DMS53 (cell line): Measurements from ENCODE around the gene MRPS10.
"Not testable (repeated sequence)": the region's sequence is repeated elsewhere in the genome, so short reads cannot be mapped to it uniquely, and the experiment has no call there.

Experiments used
- DNase-seq: peaks from one replicate; lab custom pipeline; 2025; lab: John Stamatoyannopoulos, UW

The MRPS10 gene

DNA sequence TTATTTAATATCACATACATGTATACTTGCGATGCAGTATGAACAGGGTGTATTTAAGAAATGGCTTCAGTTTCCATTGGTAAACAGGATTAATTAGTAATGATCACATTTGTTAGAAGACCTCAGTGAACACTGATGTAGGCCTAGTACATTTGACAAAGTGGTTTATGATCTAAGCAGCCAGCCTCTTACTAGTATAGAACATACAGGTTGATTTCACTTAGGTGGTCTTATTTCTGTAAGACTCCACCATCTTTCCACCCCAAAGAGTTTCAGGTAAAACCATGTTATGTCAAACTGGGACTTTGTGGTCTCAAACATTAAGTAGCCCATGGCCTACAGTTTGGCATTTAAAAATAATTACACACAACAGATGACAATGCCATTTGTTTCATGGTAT lies 20.2 kb upstream of the MRPS10 start:
- DNase-seq = no peak

DNA sequence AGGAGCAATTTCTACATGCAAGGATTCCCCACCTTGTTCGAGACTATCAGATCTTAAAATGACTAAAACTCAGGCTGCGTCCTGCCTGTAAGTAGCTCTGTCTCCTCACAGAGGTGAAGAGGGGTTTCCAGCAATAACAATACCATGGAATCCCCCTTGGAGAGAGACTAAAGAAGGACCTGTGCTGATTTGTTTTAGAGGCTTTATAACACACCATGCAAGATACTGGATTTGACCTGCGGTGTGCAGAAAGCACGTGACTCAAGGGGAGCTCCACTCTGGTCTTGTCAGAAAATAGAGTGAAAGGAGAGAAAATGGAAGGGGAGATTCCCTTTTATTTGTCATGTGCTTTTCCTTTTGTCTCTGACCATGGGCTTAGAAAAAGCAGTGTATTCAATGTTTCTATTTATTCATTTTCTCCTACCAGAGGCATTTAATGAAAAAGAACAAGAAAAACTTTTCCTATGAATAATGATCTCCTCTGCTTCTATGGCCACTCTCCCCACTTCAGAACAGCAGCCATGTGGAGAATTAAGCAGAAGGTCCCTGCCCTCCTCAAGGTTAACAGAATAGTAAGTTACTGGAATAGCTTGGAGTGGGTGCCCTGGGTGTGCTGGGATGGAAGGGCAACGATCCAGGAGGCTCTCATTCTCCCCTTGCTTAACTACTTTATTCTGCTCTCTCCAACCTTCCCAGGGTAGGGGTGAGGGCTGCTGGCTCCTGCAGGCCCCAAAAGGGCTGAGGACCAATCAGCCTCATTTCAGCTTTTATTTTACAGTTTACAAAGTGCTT lies 19.2 kb upstream of the MRPS10 start:
- no peak for DNase-seq

DNA sequence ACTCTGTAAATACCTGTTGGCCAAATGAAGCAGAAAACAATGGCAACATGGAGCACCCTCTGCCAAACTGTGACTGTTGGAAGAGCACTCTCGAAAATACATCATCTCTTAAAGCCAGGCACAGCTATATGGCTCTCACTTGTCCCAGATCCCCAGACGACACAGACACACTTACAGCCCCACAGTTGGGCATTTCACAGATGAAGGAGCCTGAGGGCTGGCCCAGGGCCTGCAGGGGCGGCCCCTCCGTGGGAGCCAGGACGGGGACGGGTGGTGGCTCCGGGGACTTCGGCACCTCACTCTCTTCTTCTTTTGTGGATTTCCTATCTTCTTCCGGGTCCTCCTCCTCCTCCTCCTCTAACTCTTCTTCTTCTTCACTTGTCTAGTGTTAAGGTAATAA lies 18.4 kb upstream of the MRPS10 start:
- no peak for DNase-seq

DNA sequence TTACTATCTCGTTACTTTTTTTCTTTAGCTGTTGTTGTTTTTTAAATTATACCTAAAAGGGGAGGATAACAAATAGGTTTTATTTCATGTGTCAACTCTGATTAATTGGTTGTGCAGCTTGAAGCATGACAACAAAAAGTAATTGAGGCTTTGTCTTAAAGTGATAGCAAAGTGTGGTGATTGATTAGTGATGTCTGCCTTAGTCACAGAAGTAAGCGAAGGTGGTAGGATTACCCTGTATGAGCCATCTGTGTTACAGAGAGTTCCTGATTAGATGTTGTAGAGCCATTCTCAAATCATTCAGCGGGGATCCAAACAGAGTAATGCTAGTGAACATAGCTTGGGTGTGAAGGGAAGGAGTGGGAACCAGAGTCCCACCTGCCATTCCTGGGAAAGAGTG lies 14.4 kb upstream of the MRPS10 start:
- no peak for DNase-seq

DNA sequence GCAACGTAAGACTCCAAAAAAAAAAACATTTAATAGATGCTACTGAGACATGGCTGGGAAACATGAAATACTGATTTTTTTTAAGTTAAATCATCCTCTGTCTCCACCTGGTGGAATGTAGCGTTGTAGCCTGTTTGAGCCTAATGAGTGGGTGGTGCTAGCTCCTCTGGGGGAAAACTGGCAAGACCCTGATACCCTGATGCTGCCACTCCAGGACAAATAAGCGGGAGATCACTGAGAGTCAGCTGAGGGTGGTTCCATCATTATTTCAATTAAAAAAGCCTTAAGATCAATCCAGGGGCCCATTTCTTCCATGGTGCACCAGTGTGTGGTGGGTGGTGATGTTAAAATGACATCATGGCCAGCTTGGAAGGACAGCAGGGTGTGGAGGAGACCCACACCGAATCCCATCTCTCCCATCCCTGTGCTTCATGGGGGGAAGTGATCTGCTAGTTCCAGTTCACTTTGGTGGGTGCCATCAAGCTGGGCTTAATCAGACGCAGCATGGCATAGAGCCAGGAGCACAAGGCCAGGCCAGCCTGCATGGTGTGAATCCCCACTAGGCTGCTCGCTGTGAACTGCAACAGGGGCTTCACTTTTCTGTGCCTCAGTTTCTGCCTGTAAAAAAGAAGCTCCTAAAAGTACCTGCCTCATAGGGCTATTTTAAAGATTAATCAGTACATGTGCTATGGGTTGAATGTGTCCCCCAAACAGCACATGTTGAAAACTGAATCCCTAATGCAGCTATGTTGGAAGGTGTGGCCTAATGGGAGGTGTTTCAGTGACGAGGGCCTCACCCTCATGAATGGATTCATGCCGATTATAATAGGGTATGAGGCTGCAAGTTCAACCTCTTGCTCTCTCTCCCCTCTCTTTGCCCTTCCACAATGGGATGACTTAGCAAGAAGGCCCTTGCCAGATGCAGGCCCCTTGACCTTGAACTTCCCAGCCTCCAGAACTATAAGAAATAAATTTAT lies 13.0 kb upstream of the MRPS10 start:
- peak; percentile 21 for DNase-seq

DNA sequence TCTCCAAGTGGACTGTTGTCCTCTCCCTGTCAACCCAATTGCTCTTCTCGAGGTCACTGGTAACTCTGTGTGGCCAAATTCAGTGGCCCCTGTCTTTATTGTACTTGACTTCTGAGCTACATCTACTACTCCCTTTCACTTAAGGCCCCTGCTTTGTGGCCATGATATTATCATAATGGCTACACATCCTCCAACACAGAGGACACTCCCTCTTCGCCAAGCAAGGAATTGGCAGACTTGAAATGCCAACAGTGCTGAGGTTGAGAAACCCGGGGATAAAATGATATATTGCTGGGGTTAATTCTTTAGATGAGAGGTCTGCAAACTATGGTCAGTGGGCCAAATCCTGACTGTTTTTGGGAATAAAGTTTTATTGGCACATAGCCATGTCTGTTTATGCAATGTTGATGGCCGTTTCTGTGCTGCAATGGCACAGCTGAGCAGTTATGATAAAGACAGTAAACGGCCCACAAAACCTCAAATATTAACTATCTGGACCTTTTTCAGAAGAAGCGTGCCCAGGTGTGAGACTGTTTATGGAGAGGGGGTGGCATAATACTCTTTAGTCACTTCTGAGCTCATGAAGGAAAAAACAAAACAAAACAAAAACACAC lies 12.0 kb upstream of the MRPS10 start:
- no peak for DNase-seq

DNA sequence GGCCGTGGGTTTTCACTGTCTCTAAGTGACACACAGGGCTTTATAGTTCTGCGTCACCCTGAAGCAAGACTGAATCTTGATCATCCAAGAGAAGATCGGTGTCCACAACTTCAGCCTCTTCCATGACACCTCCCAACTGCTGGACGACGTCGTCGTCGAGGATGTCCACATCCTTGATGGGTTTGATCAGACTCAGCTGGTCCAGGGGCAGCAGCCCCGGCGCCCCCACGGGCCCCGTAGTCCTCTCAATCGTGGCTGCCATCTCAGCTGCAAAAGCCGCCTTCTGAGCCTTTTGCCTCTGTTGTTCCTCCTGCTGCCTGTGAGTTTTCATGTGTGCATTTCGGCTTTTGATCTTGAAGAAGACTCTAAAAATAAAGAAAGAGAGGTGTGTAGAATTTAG lies 10.6 kb upstream of the MRPS10 start:
- no peak for DNase-seq

DNA sequence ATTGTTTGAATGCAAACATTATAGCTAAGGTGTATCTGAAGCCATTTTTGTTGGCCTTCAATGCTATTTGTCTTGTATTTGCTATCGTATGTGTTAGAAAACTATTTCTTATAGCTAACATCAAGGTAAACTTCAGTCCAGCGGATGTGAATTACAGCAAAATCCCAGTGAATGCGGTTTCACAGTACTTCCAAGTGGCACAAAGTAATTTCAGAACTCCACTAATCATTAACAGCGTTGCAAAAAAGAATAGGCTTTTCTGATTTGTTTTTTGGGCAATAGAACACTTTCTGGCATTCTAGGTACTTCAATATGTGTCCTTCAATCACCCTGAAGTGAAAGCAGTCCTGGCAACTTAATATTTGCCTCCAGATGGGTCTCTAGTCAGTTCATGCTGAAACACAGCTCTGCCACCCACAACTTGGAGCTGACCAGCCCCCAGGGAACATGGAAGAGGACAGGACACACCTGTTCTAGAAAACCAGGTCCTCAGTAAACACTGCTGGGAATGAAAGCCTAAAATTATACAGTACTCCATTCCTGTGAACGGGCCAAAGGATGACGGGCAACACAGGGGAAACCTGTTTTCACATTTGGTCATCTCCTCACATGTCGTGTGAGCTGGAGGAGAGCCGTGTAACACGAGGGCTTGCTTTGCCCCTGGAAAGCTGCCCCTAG lies 9.7 kb upstream of the MRPS10 start:
- no peak for DNase-seq

DNA sequence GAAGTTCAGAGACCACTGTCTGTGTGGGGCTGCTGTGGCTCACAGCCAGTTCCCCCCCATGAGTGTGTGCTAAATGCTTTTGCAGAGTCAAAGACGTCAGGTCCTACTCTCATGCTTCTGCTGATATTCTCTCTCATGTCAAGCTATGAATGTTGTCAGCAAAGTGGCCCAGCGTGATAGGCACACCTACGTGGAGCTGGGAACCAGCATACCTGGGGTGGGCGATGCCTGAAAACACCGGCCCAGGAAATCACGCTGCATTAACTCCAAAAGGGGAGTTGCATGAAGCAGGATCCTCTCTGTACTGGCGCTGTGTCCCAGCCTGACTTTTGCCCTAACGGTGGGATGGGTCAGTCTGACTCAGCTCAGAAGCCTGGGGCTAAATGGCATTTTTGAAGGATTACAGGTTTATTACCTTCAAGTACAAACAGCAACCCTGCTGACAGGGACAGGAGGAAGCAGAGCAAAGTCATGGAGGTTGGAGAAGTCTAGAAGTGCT lies 9.0 kb upstream of the MRPS10 start:
- DNase-seq = peak; percentile 45

DNA sequence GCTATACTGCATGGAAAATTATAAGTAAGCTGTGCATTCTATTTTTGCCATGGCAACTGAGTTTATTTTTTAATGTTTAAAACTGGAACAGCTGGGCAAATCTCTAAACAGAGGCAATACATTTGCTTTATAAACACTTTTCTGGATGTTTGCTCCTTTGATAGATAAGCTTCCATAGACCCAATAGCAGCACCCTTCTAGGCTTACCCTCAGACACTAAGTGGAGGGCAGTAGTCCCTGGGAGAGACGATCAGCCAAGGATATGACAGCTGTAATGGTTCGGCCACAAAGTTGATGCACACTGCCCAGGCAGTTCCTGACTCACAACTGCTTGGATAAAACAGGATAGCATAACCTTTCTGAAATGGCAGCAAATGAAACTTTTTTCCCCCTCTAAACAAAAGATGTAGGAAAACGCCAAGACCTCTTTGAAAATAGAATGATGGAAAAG lies 8.5 kb upstream of the MRPS10 start:
- DNase-seq = peak; percentile 25

DNA sequence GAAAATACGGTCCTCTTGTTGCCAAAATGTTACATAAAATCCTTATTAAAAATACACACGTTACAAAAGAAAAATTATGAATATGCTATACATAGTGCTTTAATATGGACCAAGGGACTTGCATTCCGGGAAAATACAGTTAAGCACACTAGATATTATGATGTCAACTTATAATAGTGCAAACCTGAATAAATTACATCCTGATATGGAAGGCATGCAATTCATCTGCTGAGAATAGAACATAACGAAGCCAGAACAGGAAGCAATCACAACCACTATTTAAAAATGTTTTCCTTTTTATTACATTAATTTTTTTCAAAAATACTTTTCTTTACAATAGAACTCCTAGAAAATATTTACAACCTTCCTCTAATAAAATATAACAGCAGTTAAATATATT lies 7.8 kb upstream of the MRPS10 start:
- no peak for DNase-seq

DNA sequence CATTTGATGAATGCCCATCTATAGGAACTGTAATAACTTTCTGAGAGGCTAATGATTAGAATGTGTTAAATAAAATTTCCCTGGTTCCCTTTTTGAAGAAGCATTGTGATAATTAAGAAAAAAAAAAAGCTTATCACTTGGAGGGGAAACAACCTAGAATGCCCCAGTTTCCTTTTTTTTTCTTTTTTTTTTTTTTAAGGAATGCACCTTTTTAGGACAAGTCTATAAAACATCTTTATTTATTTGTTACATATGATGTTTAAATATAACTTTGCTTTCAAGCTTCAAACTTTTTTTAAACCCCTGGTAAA lies 7.3 kb upstream of the MRPS10 start:
- no peak for DNase-seq

DNA sequence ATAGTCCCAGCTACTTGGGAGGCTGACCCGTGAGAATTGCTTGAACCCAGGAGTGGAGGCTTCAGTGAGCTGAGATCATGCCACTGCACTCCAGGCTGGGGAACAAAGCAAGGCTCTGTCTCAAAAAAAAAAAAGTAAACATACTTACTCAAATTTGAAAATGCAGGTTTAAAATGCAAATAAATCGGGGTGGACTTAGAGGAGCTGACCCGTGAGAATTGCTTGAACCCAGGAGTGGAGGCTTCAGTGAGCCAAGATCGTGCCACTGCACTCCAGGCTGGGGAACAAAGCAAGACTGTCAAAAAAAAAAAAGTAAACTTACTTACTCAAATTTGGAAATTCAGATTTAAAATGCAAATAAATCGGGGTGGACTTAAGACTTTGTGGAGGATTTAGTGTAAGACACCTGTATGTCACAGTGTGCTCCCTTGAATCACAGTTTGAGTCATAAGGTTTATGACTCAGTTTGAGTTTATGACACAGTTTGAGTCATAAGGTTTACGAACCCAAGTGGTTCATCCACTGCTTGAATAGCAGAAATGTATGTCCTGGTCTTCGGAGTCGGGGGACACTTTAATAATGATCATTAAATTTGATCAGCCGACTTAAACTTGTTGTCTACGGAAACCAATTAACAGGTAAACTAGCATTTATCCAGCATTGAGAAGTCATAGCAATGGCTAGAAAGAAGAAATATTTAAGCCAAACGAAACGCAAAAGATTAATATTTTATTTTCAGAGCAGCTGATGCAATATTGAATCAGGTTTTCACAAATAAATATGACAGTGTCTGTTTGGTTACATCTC lies 6.8 kb upstream of the MRPS10 start:
- peak; percentile 78 for DNase-seq

DNA sequence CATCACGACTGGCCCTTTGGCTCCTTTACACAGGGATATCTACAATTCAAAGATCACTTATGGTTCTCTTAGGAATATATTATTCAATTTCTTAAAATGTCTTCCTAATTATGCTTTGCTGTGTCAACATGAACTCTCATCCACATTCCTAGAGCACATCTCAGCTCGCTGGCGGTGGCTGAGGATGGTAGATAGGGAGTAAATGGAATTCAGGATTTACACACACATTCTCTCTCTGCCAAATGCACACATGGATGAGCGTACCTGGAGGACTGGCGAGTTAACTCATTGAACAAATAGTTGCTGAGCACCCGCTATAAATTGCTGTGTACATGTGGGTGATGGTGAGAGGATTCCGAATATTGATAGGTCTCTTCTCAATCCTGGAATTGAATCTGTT lies 4.8 kb upstream of the MRPS10 start:
- DNase-seq = peak; percentile 31

DNA sequence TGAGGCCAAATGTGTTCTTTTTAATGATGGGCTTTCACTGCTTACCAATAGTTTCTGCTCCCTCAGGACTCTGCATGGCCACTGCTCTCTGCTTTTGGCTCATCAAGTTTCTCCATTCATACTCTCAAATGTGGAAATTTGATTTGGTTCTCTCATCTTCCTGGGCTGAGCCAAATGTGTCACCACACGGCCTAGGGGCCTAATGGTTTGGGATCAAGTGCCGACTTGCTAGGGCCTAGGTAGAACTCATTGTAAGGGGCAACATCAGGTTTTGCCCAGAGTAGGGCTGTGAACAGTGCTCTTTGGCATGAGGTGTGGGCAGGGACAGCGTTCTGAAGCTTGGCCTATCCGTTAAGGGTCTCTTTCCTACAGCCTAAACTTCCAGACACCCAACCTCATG lies 3.9 kb upstream of the MRPS10 start:
- DNase-seq = no peak

DNA sequence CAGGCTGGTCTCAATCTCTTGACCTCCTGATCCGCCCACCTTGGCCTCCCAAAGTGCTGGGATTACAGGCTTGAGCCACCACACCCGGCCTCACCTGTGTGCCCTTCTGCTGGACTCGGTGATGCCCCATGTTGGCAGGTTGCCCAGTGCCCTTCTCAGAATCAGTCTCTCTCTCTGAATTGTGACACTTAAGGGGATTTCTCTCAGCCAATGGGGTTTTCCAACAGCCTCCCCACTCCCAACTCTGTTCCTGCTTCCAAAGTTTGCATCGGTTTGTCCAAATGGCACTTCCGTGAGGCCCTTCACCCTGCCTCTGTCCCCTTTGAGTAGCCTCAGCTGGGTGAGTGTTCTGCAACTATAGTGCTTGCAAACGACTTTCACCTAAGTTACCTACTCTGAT lies 3.1 kb upstream of the MRPS10 start:
- DNase-seq = no peak

DNA sequence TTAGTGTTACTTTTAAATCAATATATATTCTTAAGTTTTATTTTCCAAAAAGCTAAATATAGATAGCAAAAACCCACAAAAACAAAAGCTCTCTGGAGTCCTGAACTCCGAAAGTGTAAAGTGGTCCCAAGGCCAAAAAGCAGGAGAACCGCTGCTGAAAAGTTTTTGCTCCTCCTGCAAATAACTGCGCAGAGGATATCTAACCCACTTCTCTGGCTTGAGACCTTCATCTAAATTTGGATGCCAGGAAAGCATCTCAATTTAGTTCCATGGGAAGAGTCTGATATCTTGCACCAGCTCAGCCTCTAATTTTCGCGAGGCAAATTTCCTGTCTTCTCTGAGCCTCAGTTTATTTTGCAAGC lies 523 bp downstream of the MRPS10 start:
- no peak for DNase-seq

DNA sequence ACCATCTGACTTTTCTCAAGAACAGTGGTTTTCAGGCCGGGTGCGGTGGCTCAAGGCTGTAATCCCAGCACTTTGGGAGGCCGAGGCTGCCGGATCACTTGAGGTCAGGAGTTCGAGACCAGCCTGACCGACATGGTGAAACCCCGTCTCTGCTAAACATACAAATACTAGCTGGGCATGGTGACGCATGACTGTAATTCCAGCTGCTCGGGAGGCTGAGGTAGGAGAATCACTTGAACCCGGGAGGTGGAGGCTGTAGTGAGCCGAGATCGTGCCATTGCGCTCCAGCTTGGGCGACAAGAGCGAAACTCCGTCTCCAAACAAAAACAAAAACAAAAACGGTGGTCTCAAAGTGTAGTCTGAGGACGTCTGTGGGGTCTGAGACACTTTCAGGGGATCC lies 1.2 kb downstream of the MRPS10 start:
- not testable (repeated sequence) for DNase-seq

DNA sequence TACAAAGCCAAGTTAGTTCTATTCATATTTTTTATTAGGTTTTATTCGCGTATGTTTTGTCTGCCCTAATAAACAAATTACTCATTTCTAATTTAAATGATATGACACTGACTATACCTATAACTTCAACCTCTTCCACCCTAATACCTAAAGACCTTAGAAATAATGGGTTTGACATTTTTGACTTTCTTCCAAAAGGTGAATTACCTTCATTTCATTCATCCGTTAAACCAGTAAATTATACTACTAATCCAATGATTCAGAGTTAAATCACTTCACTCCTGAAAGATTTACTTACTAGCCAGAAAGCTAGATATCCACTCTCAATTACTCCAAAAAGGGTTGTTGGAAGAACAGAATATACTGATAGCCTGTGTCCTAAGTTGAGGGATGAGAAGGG lies 5.2 kb downstream of the MRPS10 start:
- DNase-seq = no peak

DNA sequence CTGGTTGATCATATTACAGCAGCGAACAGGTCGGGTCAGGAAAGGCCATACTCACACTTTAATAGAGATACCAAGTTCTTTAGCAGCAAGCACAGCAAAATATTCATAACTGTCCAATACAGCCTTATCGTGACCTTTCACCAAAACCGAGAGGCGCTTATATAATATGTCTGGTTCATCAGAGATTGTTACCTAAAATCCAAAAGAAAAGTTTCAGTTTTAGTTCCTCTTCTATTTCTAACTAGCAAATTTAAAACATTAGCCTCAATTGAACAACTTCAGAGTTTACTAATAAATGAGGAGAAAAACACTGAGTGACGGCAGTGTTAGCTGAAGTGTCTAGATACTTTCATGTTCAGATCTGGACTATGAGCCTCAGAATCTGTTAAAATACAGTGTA lies 5.9 kb downstream of the MRPS10 start:
- peak; percentile 52 for DNase-seq

DNA sequence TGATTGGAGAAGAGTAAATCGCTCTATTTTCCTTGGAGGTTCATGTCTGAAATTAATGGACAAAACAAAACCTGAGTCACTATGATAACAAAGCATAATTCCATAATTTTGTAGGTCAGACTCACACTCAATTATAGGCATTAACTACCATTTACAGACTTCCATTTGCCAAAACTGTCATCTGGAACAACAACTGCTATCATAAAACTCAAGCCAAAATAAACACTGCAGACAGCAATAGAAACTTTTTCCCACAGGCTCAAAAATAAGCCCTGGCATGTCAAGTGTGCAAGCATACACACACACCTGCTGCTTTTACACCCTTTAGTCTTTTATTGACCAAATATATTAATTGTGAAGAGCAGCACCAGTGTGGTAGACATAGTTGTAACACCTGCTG lies 7.1 kb downstream of the MRPS10 start:
- peak; percentile 87 for DNase-seq
